H9 (cell line): ENCODE measurements around the gene TSKU. TPM values are rescaled to one million over a fixed set of nuclear protein-coding genes. Genes with fewer than 3 reads are reported as not detected.

Experiments
- DNase-seq: peaks from one replicate; pipeline ENCODE4 v3.0.0-alpha.2; 2017
- H2AFZ ChIP-seq: one replicate; pipeline ENCODE4 v1.6.1; 2013; ENCODE audit warnings: mild to moderate bottlenecking, low read length, control low read depth, moderate library complexity
- H2AK5ac ChIP-seq: 2 replicates; pipeline ENCODE4 v1.6.1; 2013; ENCODE audit warnings: low read length, control low read depth, mixed read lengths; ENCODE audit not compliant: insufficient read length
- H2BK120ac ChIP-seq: one replicate; pipeline ENCODE4 v1.6.1; 2013; ENCODE audit warnings: low read depth, mild to moderate bottlenecking, low read length, control low read depth, inconsistent platforms; ENCODE audit not compliant: poor library complexity, severe bottlenecking
- H2BK12ac ChIP-seq: 2 replicates; pipeline ENCODE4 v1.6.1; 2013; ENCODE audit warnings: low read length, control low read depth, mixed read lengths, low read depth; ENCODE audit not compliant: insufficient read length
- H2BK15ac ChIP-seq: 2 replicates; pipeline ENCODE4 v1.6.1; 2013; ENCODE audit warnings: low read depth, low read length, control low read depth
- H2BK20ac ChIP-seq: one replicate; pipeline ENCODE4 v1.6.1; 2013; ENCODE audit warnings: low read depth, mild to moderate bottlenecking, low read length, control low read depth, inconsistent platforms; ENCODE audit not compliant: poor library complexity, severe bottlenecking
- H2BK5ac ChIP-seq: 2 replicates; pipeline ENCODE4 v1.6.1; 2013; ENCODE audit warnings: low read length, control low read depth, mixed read lengths; ENCODE audit not compliant: insufficient read length
- H3K14ac ChIP-seq: 2 replicates; pipeline ENCODE4 v1.6.1; 2013; ENCODE audit warnings: low read length, control low read depth; ENCODE audit not compliant: insufficient read depth
- H3K18ac ChIP-seq: 2 replicates; pipeline ENCODE4 v1.6.1; 2013; ENCODE audit warnings: low read depth, mild to moderate bottlenecking, mixed read lengths, low read length, control low read depth; ENCODE audit not compliant: insufficient read length
- H3K23ac ChIP-seq: 2 replicates; pipeline ENCODE4 v1.6.1; 2013; ENCODE audit warnings: low read length, control low read depth, mixed read lengths, low read depth; ENCODE audit not compliant: insufficient read length
- H3K23me2 ChIP-seq: 2 replicates; pipeline ENCODE4 v1.6.1; 2013; ENCODE audit warnings: low read depth, mild to moderate bottlenecking, mixed read lengths, low read length, control low read depth; ENCODE audit not compliant: insufficient read length, poor library complexity, severe bottlenecking
- H3K27ac ChIP-seq: 2 replicates; pipeline ENCODE4 v1.5.1; 2013; ENCODE audit warnings: low read length, control low read depth, mixed read lengths, low read depth; ENCODE audit not compliant: insufficient read length
- H3K27me3 ChIP-seq: 2 replicates; pipeline ENCODE4 v1.6.1; 2013; ENCODE audit warnings: low read length, control low read depth, inconsistent platforms; ENCODE audit not compliant: insufficient read depth
- H3K4ac ChIP-seq: 2 replicates; pipeline ENCODE4 v1.6.1; 2013; ENCODE audit warnings: low read depth, mild to moderate bottlenecking, control low read depth, inconsistent platforms, low read length, moderate library complexity
- H3K4me1 ChIP-seq: 2 replicates; pipeline ENCODE4 v1.6.1; 2013; ENCODE audit warnings: low read length, control low read depth, inconsistent platforms; ENCODE audit not compliant: insufficient read depth
- H3K4me2 ChIP-seq: 2 replicates; pipeline ENCODE4 v1.6.1; 2013; ENCODE audit warnings: low read length, control low read depth, mixed read lengths; ENCODE audit not compliant: insufficient read length, insufficient read depth
- H3K56ac ChIP-seq: 2 replicates; pipeline ENCODE4 v1.6.1; 2013; ENCODE audit warnings: low read depth, mild to moderate bottlenecking, mixed read lengths, low read length, control low read depth; ENCODE audit not compliant: insufficient read length
- H3K79me1 ChIP-seq: 2 replicates; pipeline ENCODE4 v1.6.1; 2013; ENCODE audit warnings: low read depth, mild to moderate bottlenecking, moderate library complexity, low read length, control low read depth, inconsistent platforms; ENCODE audit not compliant: insufficient read depth, poor library complexity, severe bottlenecking
- H3K79me2 ChIP-seq: 2 replicates; pipeline ENCODE4 v1.6.1; 2013; ENCODE audit warnings: low read length, control low read depth, inconsistent platforms; ENCODE audit not compliant: insufficient read depth
- H3K9ac ChIP-seq: 2 replicates; pipeline ENCODE4 v1.6.1; 2013; ENCODE audit warnings: low read length, control low read depth, mixed read lengths; ENCODE audit not compliant: insufficient read length; ENCODE audit errors: extremely low read depth
- H3K9me3 ChIP-seq: one replicate; pipeline ENCODE4 v1.6.1; 2013; ENCODE audit warnings: low read depth, low read length, inconsistent platforms; ENCODE audit not compliant: control insufficient read depth
- H3T11ph ChIP-seq: one replicate; pipeline ENCODE4 v1.6.1; 2013; ENCODE audit warnings: mild to moderate bottlenecking, low read length, control low read depth, inconsistent platforms
- H4K20me1 ChIP-seq: one replicate; pipeline ENCODE4 v1.6.1; 2013; ENCODE audit not compliant: control insufficient read depth, insufficient read length, insufficient read depth
- H4K5ac ChIP-seq: 2 replicates; pipeline ENCODE4 v1.6.1; 2013; ENCODE audit warnings: low read depth, mild to moderate bottlenecking, mixed read lengths, low read length, control low read depth; ENCODE audit not compliant: insufficient read length
- H4K8ac ChIP-seq: replicated peaks from 2 replicates; pipeline ENCODE4 v1.6.1; 2013; ENCODE audit warnings: low read length, control low read depth, mixed read lengths, low read depth; ENCODE audit not compliant: insufficient read length
- H4K91ac ChIP-seq: 2 replicates; pipeline ENCODE4 v1.6.1; 2013; ENCODE audit warnings: low read depth, mild to moderate bottlenecking, moderate library complexity, mixed read lengths, low read length, control low read depth; ENCODE audit not compliant: insufficient read length
- H3K27ac Mint-ChIP-seq, 3 experiments: 2 replicates in 2 of 3; 3 replicates in 1 of 3; pipeline ENCODE4 v1.8.0; 2020 to 2021; ENCODE audit warnings: mixed read lengths in 3 of 3, mild to moderate bottlenecking in 1 of 3, moderate library complexity in 1 of 3
- H3K27me3 Mint-ChIP-seq: 2 replicates; pipeline ENCODE4 v1.8.0; 2021; ENCODE audit warnings: low read depth, mild to moderate bottlenecking, moderate library complexity, mixed read lengths
- H3K36me3 Mint-ChIP-seq, 3 experiments: 2 replicates in 2 of 3; 3 replicates in 1 of 3; pipeline ENCODE4 v1.8.0; 2020 to 2021; ENCODE audit warnings: low read depth in 3 of 3, mixed read lengths in 3 of 3; ENCODE audit not compliant: insufficient read depth in 1 of 3
- H3K4me1 Mint-ChIP-seq, 2 experiments: 2 replicates each; pipeline ENCODE4 v1.8.0; 2020; ENCODE audit warnings: mixed read lengths in 2 of 2
- H3K4me3 Mint-ChIP-seq, 2 experiments: 2 replicates in 1 of 2; 3 replicates in 1 of 2; pipeline ENCODE4 v1.8.0; 2020 to 2021; ENCODE audit warnings: mild to moderate bottlenecking in 2 of 2, mixed read lengths in 2 of 2, moderate library complexity in 1 of 2
- H3K9me3 Mint-ChIP-seq, 2 experiments: 2 replicates in 1 of 2; 3 replicates in 1 of 2; pipeline ENCODE4 v1.8.0; 2020; ENCODE audit warnings: mild to moderate bottlenecking in 2 of 2, mixed read lengths in 2 of 2, moderate library complexity in 1 of 2
- CTCF ChIP-seq: fragments of 200-600 bp; sonication (generic); conservative IDR thresholded peaks from 3 replicates; pipeline ENCODE4 v1.8.0; 2021; ENCODE audit warnings: antibody characterized with exemption, mild to moderate bottlenecking
- WGBS: extraction: QIAGEN DNeasy Blood & Tissue Kit; methylation state at CpG from one replicate; pipeline ENCODE4 v1.1.7; 2013; ENCODE audit warnings: missing lambda C conversion rate, low lambda C conversion rate, mixed read lengths; ENCODE audit not compliant: insufficient read length; ENCODE audit errors: extremely low coverage; 5-methylcytosine and 5-hydroxymethylcytosine counted together
- total RNA-seq: library from RNA; stranded (reverse); gene quantifications from 2 replicates; pipeline ENCODE4 v1.2.1, GENCODE V29; 2021

TSKU gene
- total RNA-seq, 1 experiment from 2014 or later, result 25.4 TPM

DNA sequence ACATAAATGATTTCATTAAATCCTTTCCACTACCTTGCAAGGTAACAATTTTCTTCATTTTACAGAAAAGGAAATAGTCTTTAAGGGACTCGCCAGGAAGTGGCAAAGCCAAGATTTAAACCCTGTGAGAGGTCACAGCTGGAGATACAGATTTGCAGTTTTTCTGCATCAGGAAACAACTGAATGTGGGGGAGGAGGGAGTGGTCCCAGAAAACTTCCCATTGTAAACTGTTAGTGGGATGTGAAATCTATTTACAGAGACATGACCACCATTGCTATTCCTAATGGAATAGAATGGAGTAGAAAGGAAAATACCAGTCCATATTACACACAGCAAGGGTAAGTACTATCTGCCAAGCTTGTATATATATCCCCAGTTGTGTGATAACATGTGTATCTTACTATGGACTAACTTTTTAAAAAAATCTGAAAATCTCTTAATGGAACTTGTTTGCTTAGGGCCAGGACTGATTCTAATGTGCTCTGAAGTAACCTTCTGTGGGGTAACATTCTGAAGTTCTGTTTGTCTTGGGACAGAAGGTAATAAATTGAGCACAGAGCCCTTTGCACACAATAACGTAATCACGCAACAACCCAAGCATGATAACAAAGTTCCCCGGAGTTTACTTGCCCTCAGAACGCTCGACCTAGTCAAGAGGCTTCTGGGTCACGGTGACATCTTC, 10.9 kb upstream of the TSKU start:
- Histone ChIP-seq H4K8ac (no peak overlapping the region), H4K20me1 (no peaks in the 10 kb centered on the region), H2AK5ac (no peak overlapping the region), H2AFZ (no peak overlapping the region), H3K56ac (no peak overlapping the region), H4K5ac (no peak overlapping the region), H2BK5ac (no peak overlapping the region), H3K79me1 (no peaks in the 10 kb centered on the region), H3K4ac (no peak overlapping the region), H3K9ac (no peak overlapping the region), H3K4me1 (peaks cover 2% of the 10 kb centered on the region), H2BK120ac (no peak overlapping the region), H3K79me2 (no peaks in the 10 kb centered on the region), H3K27me3 (no peaks in the 10 kb centered on the region), H2BK12ac (no peak overlapping the region), H3K27ac (no peak overlapping the region), H3T11ph (no peak overlapping the region), H4K91ac (no peak overlapping the region), H3K18ac (no peak overlapping the region), H3K4me2 (no peak overlapping the region), H2BK15ac (no peak overlapping the region), H3K9me3 (peaks cover 5% of the 10 kb centered on the region), H2BK20ac (no peak overlapping the region), H3K23ac (no peak overlapping the region), H3K14ac (no peak overlapping the region), H3K23me2 (no peaks in the 10 kb centered on the region)
- Mint-ChIP-seq H3K36me3 (peaks cover 14 to 31% (median 24%) of the 10 kb centered on the region in 3 experiments), H3K27me3 (peaks cover 10% of the 10 kb centered on the region), H3K4me3 (no peak overlapping the region), H3K9me3 (peaks cover 29 to 31% of the 10 kb centered on the region in 2 experiments), H3K4me1 (peaks cover 53 to 60% of the 10 kb centered on the region in 2 experiments), H3K27ac (peak overlapping the region in 2 of 3 experiments; percentile 35 to 52; a peak in 3 of 7 replicates)
- TF ChIP-seq CTCF, result no peak
- no CpG with 5 or more reads among the region's 7 CpGs for WGBS
- no peak for DNase-seq
